H1 (cell line): ENCODE measurements around the gene MACROD2. TPM values are rescaled to one million over a fixed set of nuclear protein-coding genes. Genes with fewer than 3 reads are reported as not detected.

Source experiments
- CTCF ChIA-PET: fragments of 300-600 bp; sonication (Branson Sonifier 250); formaldehyde crosslinking; loops from one replicate; lab custom pipeline; 2021; ENCODE audit not compliant: partially characterized antibody; lab: Charles Lee
- POLR2A ChIA-PET: fragments of 300-600 bp; sonication (Branson Sonifier 250); formaldehyde crosslinking; loops from one replicate; lab custom pipeline; 2021; ENCODE audit warnings: inconsistent platforms; ENCODE audit not compliant: partially characterized antibody; lab: Charles Lee
- DNase-seq, 2 experiments: peaks; one replicate each; pipeline versions ENCODE4 v3.0.0 to v3.0.0-alpha.2; 2010 to 2022; ENCODE audit warnings: low spot score in 2 of 2, low read depth in 1 of 2, mixed read lengths in 1 of 2
- FAIRE-seq: peaks from 2 replicates; lab custom pipeline; 2011; peaks lifted over from hg19 to GRCh38; lab: Jason Lieb, UNC
- H2AFZ ChIP-seq: 2 replicates; pipeline ENCODE4 v1.8.1; 2012; ENCODE audit warnings: low read length, inconsistent platforms
- H2AK5ac ChIP-seq: 2 replicates; pipeline ENCODE4 v1.6.1; 2013; ENCODE audit warnings: low read depth, low read length
- H2BK120ac ChIP-seq: replicated peaks from 2 replicates; pipeline ENCODE3; 2013; ENCODE audit warnings: low read depth, low read length, inconsistent platforms
- H2BK12ac ChIP-seq: 2 replicates; pipeline ENCODE4 v1.6.1; 2013; ENCODE audit warnings: low read depth, low read length
- H2BK15ac ChIP-seq: 2 replicates; pipeline ENCODE4 v1.6.1; 2013; ENCODE audit warnings: low read length
- H2BK20ac ChIP-seq: 2 replicates; pipeline ENCODE4 v1.6.1; 2013; ENCODE audit warnings: low read length
- H2BK5ac ChIP-seq: 2 replicates; pipeline ENCODE4 v1.6.1; 2013; ENCODE audit warnings: low read depth, low read length
- H3K14ac ChIP-seq: 2 replicates; pipeline ENCODE4 v1.6.1; 2013; ENCODE audit warnings: inconsistent platforms; ENCODE audit not compliant: insufficient read length
- H3K18ac ChIP-seq: 2 replicates; pipeline ENCODE4 v1.6.1; 2013; ENCODE audit warnings: low read length; ENCODE audit errors: extremely low read depth
- H3K23ac ChIP-seq: 2 replicates; pipeline ENCODE4 v1.6.1; 2013; ENCODE audit warnings: inconsistent platforms; ENCODE audit not compliant: insufficient read length
- H3K23me2 ChIP-seq: 2 replicates; pipeline ENCODE4 v1.6.1; 2013; ENCODE audit warnings: low read depth, low read length
- H3K27ac ChIP-seq: 2 replicates; pipeline ENCODE4 v1.6.1; 2011; ENCODE audit warnings: low read depth, low read length, inconsistent platforms
- H3K27me3 ChIP-seq, 4 experiments: replicated peaks in 1 of 4; 1 replicate in 1 of 4; 2 replicates in 3 of 4; pipeline versions ENCODE4 v1.6.1 to v1.8.1; 2011 to 2013; ENCODE audit warnings: low read length in 3 of 4, mild to moderate bottlenecking in 3 of 4, inconsistent platforms in 2 of 4, mixed read lengths in 2 of 4, moderate library complexity in 1 of 4; ENCODE audit not compliant: control insufficient read depth in 3 of 4, insufficient read depth in 3 of 4; ENCODE audit errors: extremely low read depth in 1 of 4
- H3K36me3 ChIP-seq, 4 experiments: 2 replicates each; pipeline versions ENCODE4 v1.6.1 to v1.8.1; 2011 to 2013; ENCODE audit warnings: mild to moderate bottlenecking in 4 of 4, low read length in 3 of 4, moderate library complexity in 2 of 4, control low read depth in 1 of 4, inconsistent platforms in 1 of 4; ENCODE audit not compliant: insufficient read depth in 4 of 4, control insufficient read depth in 2 of 4
- H3K4ac ChIP-seq: replicated peaks from 2 replicates; pipeline ENCODE3; 2013; ENCODE audit warnings: low read length, low read depth, mixed read lengths, inconsistent platforms; ENCODE audit not compliant: insufficient read length
- H3K4me1 ChIP-seq, 4 experiments: replicated peaks in 1 of 4; 1 replicate in 1 of 4; 2 replicates in 3 of 4; pipeline versions ENCODE4 v1.6.1 to v1.8.1; 2011 to 2013; ENCODE audit warnings: low read length in 3 of 4, inconsistent platforms in 2 of 4, mixed read lengths in 1 of 4; ENCODE audit not compliant: insufficient read depth in 4 of 4, control insufficient read depth in 3 of 4
- H3K4me2 ChIP-seq, 2 experiments: 2 replicates each; pipeline versions ENCODE4 v1.6.1 to v1.8.1; 2011 to 2013; ENCODE audit warnings: low read depth in 2 of 2, low read length in 2 of 2, control low read depth in 1 of 2, inconsistent platforms in 1 of 2, mild to moderate bottlenecking in 1 of 2; ENCODE audit not compliant: insufficient read depth in 1 of 2
- H3K4me3 ChIP-seq, 4 experiments: fragments of 200-600, 300-600 bp in 1 of 4; sonication (generic), shearing (Covaris generic), sonication (Bioruptor Twin) in 1 of 4; 2 replicates each; pipeline versions ENCODE4 v1.5.1 to v1.8.1; 2011 to 2016; ENCODE audit warnings: low read length in 4 of 4, low read depth in 3 of 4, control low read depth in 2 of 4, inconsistent platforms in 2 of 4, mild to moderate bottlenecking in 2 of 4, mixed read lengths in 1 of 4, moderate library complexity in 1 of 4; ENCODE audit not compliant: insufficient read depth in 2 of 4; ENCODE audit errors: extremely low read depth in 1 of 4
- H3K56ac ChIP-seq: replicated peaks from 2 replicates; pipeline ENCODE3; 2013; ENCODE audit warnings: low read depth, mild to moderate bottlenecking, mixed read lengths, low read length, inconsistent platforms; ENCODE audit not compliant: insufficient read length
- H3K79me1 ChIP-seq: 2 replicates; pipeline ENCODE4 v1.6.1; 2013; ENCODE audit warnings: low read depth, low read length, control low read depth
- H3K79me2 ChIP-seq, 2 experiments: 2 replicates each; pipeline versions ENCODE4 v1.6.1 to v1.8.1; 2012 to 2013; ENCODE audit warnings: low read length in 2 of 2, mild to moderate bottlenecking in 2 of 2, inconsistent platforms in 1 of 2; ENCODE audit not compliant: insufficient read depth in 2 of 2, control insufficient read depth in 1 of 2
- H3K9ac ChIP-seq, 4 experiments: replicated peaks in 1 of 4; 1 replicate in 1 of 4; 2 replicates in 3 of 4; pipeline versions ENCODE4 v1.6.1 to v1.8.1; 2011 to 2013; ENCODE audit warnings: low read depth in 3 of 4, low read length in 3 of 4, control low read depth in 2 of 4, mild to moderate bottlenecking in 2 of 4, moderate library complexity in 2 of 4, inconsistent platforms in 1 of 4; ENCODE audit errors: extremely low read depth in 1 of 4
- H3K9me3 ChIP-seq, 2 experiments: 2 replicates each; pipeline versions ENCODE4 v1.6.1 to v1.8.1; 2012 to 2013; ENCODE audit warnings: mild to moderate bottlenecking in 2 of 2, moderate library complexity in 2 of 2, control low read depth in 1 of 2, inconsistent platforms in 1 of 2, low read depth in 1 of 2, low read length in 1 of 2, mixed read lengths in 1 of 2; ENCODE audit not compliant: insufficient read depth in 2 of 2
- H4K20me1 ChIP-seq, 2 experiments: replicated peaks in 1 of 2; 2 replicates each; pipeline versions ENCODE3 to v1.8.1; 2011 to 2013; ENCODE audit warnings: inconsistent platforms in 2 of 2, low read length in 2 of 2, mild to moderate bottlenecking in 1 of 2; ENCODE audit not compliant: insufficient read depth in 2 of 2, control insufficient read depth in 1 of 2
- H4K5ac ChIP-seq: 2 replicates; pipeline ENCODE4 v1.6.1; 2013; ENCODE audit warnings: low read length, low read depth, mixed read lengths, inconsistent platforms; ENCODE audit not compliant: insufficient read length
- H4K8ac ChIP-seq: 2 replicates; pipeline ENCODE4 v1.8.0; 2013; ENCODE audit warnings: mild to moderate bottlenecking, moderate library complexity, low read length, inconsistent platforms; ENCODE audit not compliant: insufficient read depth; ENCODE audit errors: extremely low read depth
- H4K91ac ChIP-seq: replicated peaks from 2 replicates; pipeline ENCODE3; 2013; ENCODE audit warnings: low read length, mixed read lengths, inconsistent platforms; ENCODE audit not compliant: insufficient read length
- CTCF ChIP-seq, 3 experiments: IDR thresholded peaks; 1 replicate in 2 of 3; 2 replicates in 1 of 3; pipeline versions ENCODE4 v1.5.1 to v1.6.1; 2011; ENCODE audit warnings: low read length in 3 of 3, mild to moderate bottlenecking in 3 of 3, inconsistent platforms in 2 of 3, low read depth in 1 of 3, moderate library complexity in 1 of 3; ENCODE audit not compliant: insufficient read depth in 1 of 3; ENCODE audit errors: control extremely low read depth in 1 of 3
- TEAD4 ChIP-seq: IDR thresholded peaks from 2 replicates; pipeline ENCODE4 v1.6.1; 2012; ENCODE audit warnings: low read depth, low read length, inconsistent platforms, mixed read lengths
- YY1 ChIP-seq: IDR thresholded peaks from 2 replicates; pipeline ENCODE4 v1.6.1; 2011; ENCODE audit warnings: low read depth, mild to moderate bottlenecking, low read length
- WGBS, 2 experiments: shearing (Covaris generic) in 1 of 2; methylation state at CpG; one replicate each; pipeline versions ENCODE4 v1.1.6 to v1.1.7; 2013 to 2015; ENCODE audit warnings: low lambda C conversion rate in 2 of 2, mixed read lengths in 2 of 2, inconsistent platforms in 1 of 2, low coverage in 1 of 2, missing lambda C conversion rate in 1 of 2; ENCODE audit not compliant: insufficient replicate concordance in 2 of 2, insufficient coverage in 1 of 2, insufficient read length in 1 of 2; ENCODE audit errors: extremely low coverage in 1 of 2, missing lambda C conversion rate in 1 of 2; 5-methylcytosine and 5-hydroxymethylcytosine counted together
- polyA plus RNA-seq, 7 experiments: library from polyadenylated mRNA; depleted of rRNA in 3 of 7; stranded (reverse) in 5 of 7; unstranded in 2 of 7; fragments of >200 nt in 5 of 7; fragments of 200-250 nt in 2 of 7; gene quantifications; 1 replicate in 5 of 7; 2 replicates in 1 of 7; 4 replicates in 1 of 7; pipeline versions ENCODE4 v1.2.1 to v1.2.3, GENCODE V29; 2011 to 2013; ENCODE audit warnings: missing spikeins in 2 of 7, mixed read lengths in 2 of 7
- total RNA-seq: library from RNA; stranded (reverse); fragmentation: NEBNext Ultra II Directional; extraction: Animal tissue kit (Norgen Biotek cat#: 25700); gene quantifications from 2 replicates; pipeline ENCODE4 v1.2.1, GENCODE V29; 2021

MACROD2 gene
- total and polyA plus RNA-seq, 2 of the 8 experiments (the other 6 are each of a cell fraction or from before 2014, with no cell fraction given): 0.70 to 3.9 TPM

- Histone ChIP-seq H4K91ac (no peak overlapping the region), H2AK5ac (no peak overlapping the region), H3K79me2 (no peaks in the 10 kb centered on the region), H3K14ac (no peak overlapping the region), H3K36me3 (peaks cover 0 to 9% (median 0%) of the 10 kb centered on the region in 4 experiments; a peak in 2 of 8 replicates), H4K20me1 (no peaks in the 10 kb centered on the region), H2BK15ac (no peak overlapping the region), H3K27ac (no peak overlapping the region), H2BK5ac (no peak overlapping the region), H2BK20ac (no peak overlapping the region), H3K23me2 (no peaks in the 10 kb centered on the region; the same call in 1 of the 2 replicates), H3K4ac (no peak overlapping the region), H3K9me3 (peaks cover 8 to 10% of the 10 kb centered on the region in 2 experiments; a peak in 3 of 4 replicates), H4K8ac (no peak overlapping the region), H3K27me3 (peaks cover 0 to 1% (median 0%) of the 10 kb centered on the region in 4 experiments; a peak in 1 of 7 replicates), H2BK12ac (no peak overlapping the region), H2BK120ac (no peak overlapping the region), H3K56ac (no peak overlapping the region), H3K23ac (no peak overlapping the region), H3K4me1 (no peaks in the 10 kb centered on the region), H4K5ac (no peak overlapping the region), H3K9ac (no peak overlapping the region), H3K4me3 (no peak overlapping the region), H3K18ac (no peak overlapping the region), H2AFZ (no peak overlapping the region), H3K4me2 (no peak overlapping the region), H3K79me1 (no peaks in the 10 kb centered on the region)
- WGBS, 2 experiments: 92% methylated on average over 4 of the region's 4 CpGs; no CpG with 5 or more reads in 1 of the 2 experiments
- POLR2A ChIA-PET: no interaction called here
- TF ChIP-seq YY1 (no peak), CTCF (IDR thresholded peaks at IDR 0.05; ENCODE audit: control extremely low read depth in 1 of 3, insufficient read depth in 1 of 3, low read depth in 1 of 3, low read length in 3 of 3) (no peak), TEAD4 (no peak)
- CTCF ChIA-PET: interaction anchor here (0.8 kb wide), 1 partner anchor 37 kb away, joined by 3 read pairs; no protein-coding TSS in a partner anchor
- FAIRE-seq (no peak), DNase-seq (no peak)
These were observed 989.7 kb downstream of the MACROD2 start for GRCh38 chr20:14984768-14985622.
